ENCODE results near the gene PIK3AP1. TPM values are rescaled to one million over a fixed set of nuclear protein-coding genes. Genes with fewer than 3 reads are reported as not detected.

The PIK3AP1 gene
- total and polyA plus RNA-seq, 2 of the 8 experiments (the other 6 are each of a cell fraction or from before 2014, with no cell fraction given) = 1.9 to 4.5 TPM

DNA sequence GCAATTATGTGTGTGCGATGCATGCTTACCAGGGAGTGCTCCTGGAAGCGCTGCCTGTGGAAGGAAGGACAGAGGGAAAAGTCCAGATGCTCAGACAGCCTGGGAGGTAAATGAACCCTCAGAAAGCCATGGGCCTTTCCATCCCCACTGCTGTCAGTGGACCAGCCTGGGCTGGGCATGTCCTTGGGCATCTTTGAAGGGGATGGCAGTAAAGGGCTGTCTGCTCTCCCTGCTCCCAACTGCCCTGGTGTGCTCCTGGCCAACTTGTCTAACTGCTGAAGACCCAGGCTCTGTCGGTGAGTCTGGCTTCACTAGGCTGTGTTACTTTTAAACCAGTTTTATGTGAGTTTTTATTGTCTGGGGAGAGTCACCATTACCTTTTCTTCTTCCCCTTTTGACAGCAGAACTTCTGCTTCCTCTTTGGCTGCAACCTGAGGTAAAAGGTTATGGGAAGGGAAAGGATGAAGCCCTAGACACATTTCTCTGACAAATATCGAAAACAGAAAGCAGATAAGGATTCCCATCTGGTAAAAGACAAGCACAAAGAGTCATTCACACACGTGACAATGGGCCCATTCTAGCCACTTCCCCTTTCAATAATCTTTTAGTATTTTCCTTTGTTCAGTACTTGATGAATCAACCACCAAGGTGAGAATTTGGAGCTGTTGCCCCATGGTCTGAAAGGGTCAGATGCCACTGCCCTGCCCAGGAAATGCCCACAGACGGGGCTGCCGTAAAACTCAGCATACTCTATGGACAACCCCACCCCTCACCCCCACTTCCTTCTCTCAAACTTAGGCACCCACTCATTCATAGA, 27.6 kb upstream of the PIK3AP1 start:
- Histone ChIP-seq H3K9me3 (ENCODE audit: insufficient read depth in 2 of 2, low read depth in 1 of 2, low read length in 1 of 2) (no peaks in the 10 kb centered on the region), H3K4me1 (replicated peaks in 1 of 4; ENCODE audit: control insufficient read depth in 3 of 4, insufficient read depth in 4 of 4, low read length in 3 of 4) (no peaks in the 10 kb centered on the region), H2BK120ac (replicated peaks; ENCODE audit: low read depth, low read length) (no peak overlapping the region), H3K14ac (ENCODE audit: insufficient read length) (no peak overlapping the region), H3K27ac (ENCODE audit: low read depth, low read length) (no peak overlapping the region), H4K91ac (replicated peaks; ENCODE audit: insufficient read length, low read length) (no peak overlapping the region), H3K23me2 (ENCODE audit: low read depth, low read length) (no peaks in the 10 kb centered on the region), H3K79me2 (ENCODE audit: control insufficient read depth in 1 of 2, insufficient read depth in 2 of 2, low read length in 2 of 2) (no peaks in the 10 kb centered on the region), H3K79me1 (ENCODE audit: low read depth, low read length) (no peaks in the 10 kb centered on the region), H2AFZ (ENCODE audit: low read length) (peak overlapping the region; percentile 10; the same call in 1 of the 2 replicates), H3K4me3 (ENCODE audit: extremely low read depth in 1 of 4, insufficient read depth in 2 of 4, low read depth in 3 of 4, low read length in 4 of 4) (no peak overlapping the region), H4K5ac (ENCODE audit: insufficient read length, low read depth, low read length) (no peak overlapping the region), H2BK15ac (ENCODE audit: low read length) (no peak overlapping the region), H4K8ac (ENCODE audit: extremely low read depth, insufficient read depth, low read length) (no peak overlapping the region), H2BK5ac (ENCODE audit: low read depth, low read length) (no peak overlapping the region), H3K23ac (ENCODE audit: insufficient read length) (no peak overlapping the region), H2AK5ac (ENCODE audit: low read depth, low read length) (no peak overlapping the region), H4K20me1 (replicated peaks in 1 of 2; ENCODE audit: control insufficient read depth in 1 of 2, insufficient read depth in 2 of 2, low read length in 2 of 2) (no peaks in the 10 kb centered on the region), H3K18ac (ENCODE audit: extremely low read depth, low read length) (no peak overlapping the region), H2BK20ac (ENCODE audit: low read length) (no peak overlapping the region), H2BK12ac (ENCODE audit: low read depth, low read length) (no peak overlapping the region), H3K36me3 (ENCODE audit: control insufficient read depth in 2 of 4, insufficient read depth in 4 of 4, low read length in 3 of 4) (no peaks in the 10 kb centered on the region), H3K56ac (replicated peaks; ENCODE audit: insufficient read length, low read depth, low read length) (no peak overlapping the region), H3K4ac (replicated peaks; ENCODE audit: insufficient read length, low read depth, low read length) (no peak overlapping the region), H3K4me2 (ENCODE audit: insufficient read depth in 1 of 2, low read depth in 2 of 2, low read length in 2 of 2) (no peak overlapping the region), H3K9ac (replicated peaks in 1 of 4; ENCODE audit: extremely low read depth in 1 of 4, low read depth in 3 of 4, low read length in 3 of 4) (no peak overlapping the region), H3K27me3 (replicated peaks in 1 of 4; ENCODE audit: control insufficient read depth in 3 of 4, extremely low read depth in 1 of 4, insufficient read depth in 3 of 4, low read length in 3 of 4) (no peaks in the 10 kb centered on the region)
- WGBS, 2 experiments (ENCODE audit: extremely low coverage in 1 of 2, insufficient coverage in 1 of 2, insufficient read length in 1 of 2, insufficient replicate concordance in 2 of 2, low coverage in 1 of 2, low lambda C conversion rate in 2 of 2, missing lambda C conversion rate in 1 of 2) = 93% methylated on average over 7 of the region's 7 CpGs; no CpG with 5 or more reads in 1 of the 2 experiments
- FAIRE-seq (no peak), DNase-seq (ENCODE audit: low read depth in 1 of 2, low spot score in 2 of 2) (no peak)
- CTCF ChIA-PET (ENCODE audit: partially characterized antibody) = interaction anchor here (0.9 to 1.1 kb wide), 2 partner anchors 11 to 105 kb away, joined by 4 to 6 read pairs; no protein-coding TSS in a partner anchor
- POLR2A ChIA-PET (ENCODE audit: partially characterized antibody) = interaction anchor here (0.5 kb wide), 1 partner anchor 107 kb away, joined by 4 read pairs; no protein-coding TSS in a partner anchor
- TF ChIP-seq EP300 (IDR thresholded peaks at IDR 0.05; ENCODE audit: borderline replicate concordance in 1 of 2, low read depth in 2 of 2, low read length in 2 of 2) = no peak
- TF ChIP-seq EZH2 (IDR thresholded peaks at IDR 0.05; ENCODE audit: low read depth, low read length, severe bottlenecking) = no peak
- TF ChIP-seq POLR2A (IDR thresholded peaks at IDR 0.05; ENCODE audit: control extremely low read depth in 1 of 2, low read depth in 2 of 2, low read length in 2 of 2) = no peak
- TF ChIP-seq RXRA (IDR thresholded peaks at IDR 0.05; ENCODE audit: insufficient read depth, low read depth, low read length) = no peak
- TF ChIP-seq KDM5A (IDR thresholded peaks at IDR 0.05; ENCODE audit: low read length) = no peak
- TF ChIP-seq BACH1 (IDR thresholded peaks at IDR 0.05; ENCODE audit: low read length) = no peak
- no peak for TF ChIP-seq RNF2 (IDR thresholded peaks at IDR 0.05; ENCODE audit: borderline replicate concordance, low read depth, low read length, missing control alignments, poor library complexity, severe bottlenecking)
- no peak for TF ChIP-seq GTF2F1 (IDR thresholded peaks at IDR 0.05; ENCODE audit: borderline replicate concordance, low read depth, low read length)
- no peak for TF ChIP-seq RFX5 (IDR thresholded peaks at IDR 0.05; ENCODE audit: borderline replicate concordance, low read depth, low read length)
- no peak for TF ChIP-seq SUZ12 (IDR thresholded peaks at IDR 0.05; ENCODE audit: low read length)
- TF ChIP-seq CEBPB (IDR thresholded peaks at IDR 0.05; ENCODE audit: low read depth, low read length) = no peak
- no peak for TF ChIP-seq NRF1 (IDR thresholded peaks at IDR 0.05; ENCODE audit: low read depth, low read length)
- TF ChIP-seq YY1 (IDR thresholded peaks at IDR 0.05; ENCODE audit: low read depth, low read length) = no peak

Data from H1 (cell line).